Measurements from ENCODE around the gene KIAA1958.

DNA sequence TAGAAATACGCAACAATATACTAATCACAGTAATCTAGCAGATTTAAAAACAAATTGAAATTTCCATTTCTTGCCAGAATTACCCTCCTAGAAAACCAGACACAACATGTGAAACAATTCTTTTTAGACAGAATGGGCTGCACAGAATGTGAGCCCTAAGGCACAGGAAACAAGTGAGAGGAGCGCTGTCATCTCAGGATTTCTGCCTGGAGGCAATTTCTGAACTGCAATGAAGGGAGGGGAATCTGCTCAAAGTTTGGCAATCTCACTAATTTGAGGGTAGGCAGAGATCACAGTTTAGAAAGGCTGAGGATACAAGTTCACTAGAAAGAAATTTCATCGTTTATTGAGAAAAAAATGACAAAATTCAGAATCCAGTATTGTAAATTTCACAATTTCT, 161.0 kb downstream of the KIAA1958 start:
- TF ChIP-seq, protein P1, sequence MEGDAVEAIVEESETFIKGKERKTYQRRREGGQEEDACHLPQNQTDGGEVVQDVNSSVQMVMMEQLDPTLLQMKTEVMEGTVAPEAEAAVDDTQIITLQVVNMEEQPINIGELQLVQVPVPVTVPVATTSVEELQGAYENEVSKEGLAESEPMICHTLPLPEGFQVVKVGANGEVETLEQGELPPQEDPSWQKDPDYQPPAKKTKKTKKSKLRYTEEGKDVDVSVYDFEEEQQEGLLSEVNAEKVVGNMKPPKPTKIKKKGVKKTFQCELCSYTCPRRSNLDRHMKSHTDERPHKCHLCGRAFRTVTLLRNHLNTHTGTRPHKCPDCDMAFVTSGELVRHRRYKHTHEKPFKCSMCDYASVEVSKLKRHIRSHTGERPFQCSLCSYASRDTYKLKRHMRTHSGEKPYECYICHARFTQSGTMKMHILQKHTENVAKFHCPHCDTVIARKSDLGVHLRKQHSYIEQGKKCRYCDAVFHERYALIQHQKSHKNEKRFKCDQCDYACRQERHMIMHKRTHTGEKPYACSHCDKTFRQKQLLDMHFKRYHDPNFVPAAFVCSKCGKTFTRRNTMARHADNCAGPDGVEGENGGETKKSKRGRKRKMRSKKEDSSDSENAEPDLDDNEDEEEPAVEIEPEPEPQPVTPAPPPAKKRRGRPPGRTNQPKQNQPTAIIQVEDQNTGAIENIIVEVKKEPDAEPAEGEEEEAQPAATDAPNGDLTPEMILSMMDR (IDR thresholded peaks at IDR 0.05; ENCODE audit: low read depth, low read length): no peak
- no peak for TF ChIP-seq EZH2phosphoT487 (IDR thresholded peaks at IDR 0.05; ENCODE audit: low read depth)

Data from OCI-LY3 (cell line).